ENCODE data around the gene EHD1. TPM values are rescaled to one million over a fixed set of nuclear protein-coding genes. Genes with fewer than 3 reads are reported as not detected.

Gene EHD1
- total and polyA plus RNA-seq, 9 of the 15 experiments (the other 6 are each of a cell fraction or from before 2014, with no cell fraction given) = 0.46 to 65.0 (median 16.4) TPM

DNA sequence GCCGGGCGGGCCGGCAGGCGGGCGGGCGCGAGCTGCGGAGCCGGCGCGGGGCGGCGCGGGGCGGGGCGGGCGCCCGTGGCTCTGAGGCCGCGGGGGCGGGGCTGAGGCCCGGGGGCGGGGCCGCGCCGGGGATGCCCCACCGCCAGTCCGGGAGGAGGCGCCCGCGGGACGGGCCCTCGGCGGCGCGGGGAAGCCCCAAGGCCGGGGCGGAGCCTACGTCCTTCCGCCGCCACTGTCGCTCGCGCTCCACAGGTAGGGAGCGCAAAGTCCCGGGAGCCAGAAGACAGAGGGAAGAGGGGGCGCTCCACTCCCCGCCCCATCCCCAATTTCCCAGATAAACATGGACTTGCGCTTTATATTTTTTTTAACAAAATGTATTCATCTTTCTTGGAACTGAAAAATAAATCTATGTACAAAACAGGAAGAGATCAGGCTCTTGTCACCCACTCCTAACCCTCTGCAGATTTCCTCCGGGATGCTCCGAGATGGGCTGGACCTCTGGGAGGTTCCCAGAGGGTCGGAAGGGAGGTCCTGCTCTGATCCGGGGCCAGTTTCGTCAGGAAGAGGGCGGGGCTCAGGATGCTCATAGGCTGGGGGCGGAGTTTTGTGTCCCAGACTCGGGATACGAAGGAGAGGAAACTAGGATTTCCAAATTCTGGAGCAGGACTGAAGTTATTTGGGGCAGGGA lies 75.1 kb downstream of the EHD1 start, which contains the start of gene MAP4K2 (continued):
- TF ChIP-seq, protein P1, sequence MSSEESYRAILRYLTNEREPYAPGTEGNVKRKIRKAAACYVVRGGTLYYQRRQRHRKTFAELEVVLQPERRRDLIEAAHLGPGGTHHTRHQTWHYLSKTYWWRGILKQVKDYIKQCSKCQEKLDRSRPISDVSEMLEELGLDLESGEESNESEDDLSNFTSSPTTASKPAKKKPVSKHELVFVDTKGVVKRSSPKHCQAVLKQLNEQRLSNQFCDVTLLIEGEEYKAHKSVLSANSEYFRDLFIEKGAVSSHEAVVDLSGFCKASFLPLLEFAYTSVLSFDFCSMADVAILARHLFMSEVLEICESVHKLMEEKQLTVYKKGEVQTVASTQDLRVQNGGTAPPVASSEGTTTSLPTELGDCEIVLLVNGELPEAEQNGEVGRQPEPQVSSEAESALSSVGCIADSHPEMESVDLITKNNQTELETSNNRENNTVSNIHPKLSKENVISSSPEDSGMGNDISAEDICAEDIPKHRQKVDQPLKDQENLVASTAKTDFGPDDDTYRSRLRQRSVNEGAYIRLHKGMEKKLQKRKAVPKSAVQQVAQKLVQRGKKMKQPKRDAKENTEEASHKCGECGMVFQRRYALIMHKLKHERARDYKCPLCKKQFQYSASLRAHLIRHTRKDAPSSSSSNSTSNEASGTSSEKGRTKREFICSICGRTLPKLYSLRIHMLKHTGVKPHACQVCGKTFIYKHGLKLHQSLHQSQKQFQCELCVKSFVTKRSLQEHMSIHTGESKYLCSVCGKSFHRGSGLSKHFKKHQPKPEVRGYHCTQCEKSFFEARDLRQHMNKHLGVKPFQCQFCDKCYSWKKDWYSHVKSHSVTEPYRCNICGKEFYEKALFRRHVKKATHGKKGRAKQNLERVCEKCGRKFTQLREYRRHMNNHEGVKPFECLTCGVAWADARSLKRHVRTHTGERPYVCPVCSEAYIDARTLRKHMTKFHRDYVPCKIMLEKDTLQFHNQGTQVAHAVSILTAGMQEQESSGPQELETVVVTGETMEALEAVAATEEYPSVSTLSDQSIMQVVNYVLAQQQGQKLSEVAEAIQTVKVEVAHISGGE (CRISPR knock-in tag; IDR thresholded peaks at IDR 0.05) = no peak
- TF ChIP-seq GABPA (tag; conservative IDR thresholded peaks at IDR 0.05; ENCODE audit: low read depth) (peak; percentile 75), HNRNPUL1 (IDR thresholded peaks at IDR 0.05; ENCODE audit: low read length) (no peak), POLR2B (IDR thresholded peaks at IDR 0.05; ENCODE audit: low read depth, partially characterized antibody) (peak; percentile 47), RBM25 (IDR thresholded peaks at IDR 0.05; ENCODE audit: low read depth, low read length, severe bottlenecking) (no peak), MAZ (CRISPR knock-in tag; conservative IDR thresholded peaks at IDR 0.05 in 1 of 2, IDR thresholded peaks at IDR 0.05 in 1 of 2) (peak in 1 of 2 experiments; percentile 51; a peak in 3 of 4 replicates), POLR2G (IDR thresholded peaks at IDR 0.05; ENCODE audit: low read depth, low read length) (peak; percentile 59), SMARCC2 (IDR thresholded peaks at IDR 0.05; ENCODE audit: low read depth) (no peak), ZNF707 (CRISPR knock-in tag; conservative IDR thresholded peaks at IDR 0.05) (no peak), PTRF (tag; IDR thresholded peaks at IDR 0.05) (no peak)
- TF ChIP-seq, protein P2, sequence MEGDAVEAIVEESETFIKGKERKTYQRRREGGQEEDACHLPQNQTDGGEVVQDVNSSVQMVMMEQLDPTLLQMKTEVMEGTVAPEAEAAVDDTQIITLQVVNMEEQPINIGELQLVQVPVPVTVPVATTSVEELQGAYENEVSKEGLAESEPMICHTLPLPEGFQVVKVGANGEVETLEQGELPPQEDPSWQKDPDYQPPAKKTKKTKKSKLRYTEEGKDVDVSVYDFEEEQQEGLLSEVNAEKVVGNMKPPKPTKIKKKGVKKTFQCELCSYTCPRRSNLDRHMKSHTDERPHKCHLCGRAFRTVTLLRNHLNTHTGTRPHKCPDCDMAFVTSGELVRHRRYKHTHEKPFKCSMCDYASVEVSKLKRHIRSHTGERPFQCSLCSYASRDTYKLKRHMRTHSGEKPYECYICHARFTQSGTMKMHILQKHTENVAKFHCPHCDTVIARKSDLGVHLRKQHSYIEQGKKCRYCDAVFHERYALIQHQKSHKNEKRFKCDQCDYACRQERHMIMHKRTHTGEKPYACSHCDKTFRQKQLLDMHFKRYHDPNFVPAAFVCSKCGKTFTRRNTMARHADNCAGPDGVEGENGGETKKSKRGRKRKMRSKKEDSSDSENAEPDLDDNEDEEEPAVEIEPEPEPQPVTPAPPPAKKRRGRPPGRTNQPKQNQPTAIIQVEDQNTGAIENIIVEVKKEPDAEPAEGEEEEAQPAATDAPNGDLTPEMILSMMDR (IDR thresholded peaks at IDR 0.05 in 2 of 3, conservative IDR thresholded peaks at IDR 0.05 in 1 of 3; ENCODE audit: insufficient read depth in 2 of 3, low read depth in 1 of 3, low read length in 3 of 3) = peak; percentile 37 to 81 (median 55); a peak in 4 of 6 replicates
- TF ChIP-seq, protein P3, sequence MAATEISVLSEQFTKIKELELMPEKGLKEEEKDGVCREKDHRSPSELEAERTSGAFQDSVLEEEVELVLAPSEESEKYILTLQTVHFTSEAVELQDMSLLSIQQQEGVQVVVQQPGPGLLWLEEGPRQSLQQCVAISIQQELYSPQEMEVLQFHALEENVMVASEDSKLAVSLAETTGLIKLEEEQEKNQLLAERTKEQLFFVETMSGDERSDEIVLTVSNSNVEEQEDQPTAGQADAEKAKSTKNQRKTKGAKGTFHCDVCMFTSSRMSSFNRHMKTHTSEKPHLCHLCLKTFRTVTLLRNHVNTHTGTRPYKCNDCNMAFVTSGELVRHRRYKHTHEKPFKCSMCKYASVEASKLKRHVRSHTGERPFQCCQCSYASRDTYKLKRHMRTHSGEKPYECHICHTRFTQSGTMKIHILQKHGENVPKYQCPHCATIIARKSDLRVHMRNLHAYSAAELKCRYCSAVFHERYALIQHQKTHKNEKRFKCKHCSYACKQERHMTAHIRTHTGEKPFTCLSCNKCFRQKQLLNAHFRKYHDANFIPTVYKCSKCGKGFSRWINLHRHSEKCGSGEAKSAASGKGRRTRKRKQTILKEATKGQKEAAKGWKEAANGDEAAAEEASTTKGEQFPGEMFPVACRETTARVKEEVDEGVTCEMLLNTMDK (IDR thresholded peaks at IDR 0.05; ENCODE audit: borderline replicate concordance, insufficient read depth, low read depth, low read length, poor library complexity, severe bottlenecking) = peak; percentile 42
- TF ChIP-seq, protein P4, sequence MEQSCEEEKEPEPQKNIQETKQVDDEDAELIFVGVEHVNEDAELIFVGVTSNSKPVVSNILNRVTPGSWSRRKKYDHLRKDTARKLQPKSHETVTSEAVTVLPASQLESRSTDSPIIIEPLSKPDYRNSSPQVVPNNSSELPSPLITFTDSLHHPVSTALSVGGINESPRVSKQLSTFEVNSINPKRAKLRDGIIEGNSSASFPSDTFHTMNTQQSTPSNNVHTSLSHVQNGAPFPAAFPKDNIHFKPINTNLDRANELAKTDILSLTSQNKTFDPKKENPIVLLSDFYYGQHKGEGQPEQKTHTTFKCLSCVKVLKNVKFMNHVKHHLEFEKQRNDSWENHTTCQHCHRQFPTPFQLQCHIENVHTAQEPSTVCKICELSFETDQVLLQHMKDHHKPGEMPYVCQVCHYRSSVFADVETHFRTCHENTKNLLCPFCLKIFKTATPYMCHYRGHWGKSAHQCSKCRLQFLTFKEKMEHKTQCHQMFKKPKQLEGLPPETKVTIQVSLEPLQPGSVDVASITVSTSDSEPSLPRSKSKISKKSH (CRISPR knock-in tag; IDR thresholded peaks at IDR 0.05) = no peak
- TF ChIP-seq, protein P5, sequence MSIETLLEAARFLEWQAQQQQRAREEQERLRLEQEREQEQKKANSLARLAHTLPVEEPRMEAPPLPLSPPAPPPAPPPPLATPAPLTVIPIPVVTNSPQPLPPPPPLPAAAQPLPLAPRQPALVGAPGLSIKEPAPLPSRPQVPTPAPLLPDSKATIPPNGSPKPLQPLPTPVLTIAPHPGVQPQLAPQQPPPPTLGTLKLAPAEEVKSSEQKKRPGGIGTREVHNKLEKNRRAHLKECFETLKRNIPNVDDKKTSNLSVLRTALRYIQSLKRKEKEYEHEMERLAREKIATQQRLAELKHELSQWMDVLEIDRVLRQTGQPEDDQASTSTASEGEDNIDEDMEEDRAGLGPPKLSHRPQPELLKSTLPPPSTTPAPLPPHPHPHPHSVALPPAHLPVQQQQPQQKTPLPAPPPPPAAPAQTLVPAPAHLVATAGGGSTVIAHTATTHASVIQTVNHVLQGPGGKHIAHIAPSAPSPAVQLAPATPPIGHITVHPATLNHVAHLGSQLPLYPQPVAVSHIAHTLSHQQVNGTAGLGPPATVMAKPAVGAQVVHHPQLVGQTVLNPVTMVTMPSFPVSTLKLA (conservative IDR thresholded peaks at IDR 0.05) = peak; percentile 21 to 52; a peak in 1 of 4 replicates

Measured in K562 (cell line).